Measurements from ENCODE around the gene EGFL7. TPM values are rescaled to one million over a fixed set of nuclear protein-coding genes. Genes with fewer than 3 reads are reported as not detected.
A peak's percentile ranks its signal among the peaks of the same experiment; 100 is the strongest.

EGFL7 gene
- total and polyA plus RNA-seq, 10 of the 15 experiments (the other 5 are each of a cell fraction or from before 2014, with no cell fraction given): 0.06 to 0.46 (median 0.19) TPM; not detected in 5

GRCh38 chr9:136645903-136646754 is 16.6 kb upstream of the EGFL7 start (continued):
- TF ChIP-seq PAX5 (IDR thresholded peaks at IDR 0.05; ENCODE audit: borderline replicate concordance, low read depth, low read length): 0 out of 2 replicates have a peak, but pooled peaks have one; percentile 14
- 0 out of 2 replicates have a peak, but pooled peaks have one; percentile 25 for TF ChIP-seq ZNF592 (IDR thresholded peaks at IDR 0.05)
- no peak for TF ChIP-seq SIN3A (IDR thresholded peaks at IDR 0.05; ENCODE audit: low read depth, low read length)
- TF ChIP-seq EED (IDR thresholded peaks at IDR 0.05; ENCODE audit: low read depth): no peak
- no peak for TF ChIP-seq RBBP5 (conservative IDR thresholded peaks at IDR 0.05)
- 0 out of 2 replicates have a peak, but pooled peaks have one; percentile 25 for TF ChIP-seq MLLT1 (IDR thresholded peaks at IDR 0.05)
- TF ChIP-seq JUND (IDR thresholded peaks at IDR 0.05; ENCODE audit: low read depth, low read length): no peak

All from GM12878 (cell line).